Endothelial cell of umbilical vein (primary cell): ENCODE data around the gene ZBTB32. TPM values are rescaled to one million over a fixed set of nuclear protein-coding genes. Genes with fewer than 3 reads are reported as not detected.

Source experiments
- BruUV-seq: library from RNA; stranded (reverse); fragments of 400-500 nt; replicated peaks from 2 replicates; lab custom pipeline; 2021; lab: Mats Ljungman, UMichigan
- CTCF ChIA-PET: fragments of 300-600, 350-600 bp; sonication (Branson Sonifier 250); formaldehyde crosslinking; loops from one replicate; lab custom pipeline; 2021; ENCODE audit warnings: antibody characterized with exemption, inconsistent platforms; lab: Charles Lee
- POLR2A ChIA-PET: fragments of 300-600, 350-600 bp; sonication (Branson Sonifier 250); formaldehyde crosslinking; loops from one replicate; lab custom pipeline; 2021; ENCODE audit warnings: antibody characterized with exemption, inconsistent platforms; lab: Charles Lee
- DNase-seq: peaks from one replicate; pipeline ENCODE4 v3.0.0-alpha.2; 2011; ENCODE audit warnings: low read depth, low spot score
- FAIRE-seq: peaks from 2 replicates; lab custom pipeline; 2011; peaks lifted over from hg19 to GRCh38; lab: Jason Lieb, UNC
- H2AFZ ChIP-seq: 2 replicates; pipeline ENCODE4 v1.6.0; 2012; ENCODE audit warnings: low read depth, low read length, control low read depth, inconsistent platforms
- H3K27ac ChIP-seq: 2 replicates; pipeline ENCODE4 v1.5.1; 2011; ENCODE audit warnings: low read depth, mild to moderate bottlenecking, control low read depth, low read length, moderate library complexity; ENCODE audit not compliant: insufficient read depth
- H3K27me3 ChIP-seq, 2 experiments: 2 replicates each; pipeline versions ENCODE4 v1.6.0 to v1.6.1; 2011; ENCODE audit warnings: low read length in 2 of 2, mixed read lengths in 1 of 2; ENCODE audit not compliant: control insufficient read depth in 2 of 2, insufficient read depth in 2 of 2
- H3K36me3 ChIP-seq, 2 experiments: 2 replicates in 1 of 2; 3 replicates in 1 of 2; pipeline ENCODE4 v1.5.1; 2011; ENCODE audit warnings: low read length in 2 of 2, mild to moderate bottlenecking in 1 of 2, moderate library complexity in 1 of 2; ENCODE audit not compliant: control insufficient read depth in 2 of 2, insufficient read depth in 2 of 2; ENCODE audit errors: extremely low read depth in 1 of 2
- H3K4me1 ChIP-seq: 3 replicates; pipeline ENCODE4 v1.5.1; 2011; ENCODE audit warnings: mild to moderate bottlenecking, low read length; ENCODE audit not compliant: control insufficient read depth, insufficient read depth; ENCODE audit errors: extremely low read depth
- H3K4me2 ChIP-seq: 2 replicates; pipeline ENCODE4 v1.6.1; 2011; ENCODE audit warnings: low read length, control low read depth, mixed read lengths; ENCODE audit not compliant: insufficient read depth
- H3K4me3 ChIP-seq, 3 experiments: fragments of 200-600 bp in 1 of 3; sonication (generic), shearing (Covaris generic) in 1 of 3; replicated peaks in 1 of 3; 2 replicates each; pipeline ENCODE4 v1.5.1; 2011 to 2016; ENCODE audit warnings: control low read depth in 3 of 3, low read length in 3 of 3, mild to moderate bottlenecking in 2 of 3, inconsistent platforms in 1 of 3, low read depth in 1 of 3, moderate library complexity in 1 of 3; ENCODE audit not compliant: insufficient read depth in 1 of 3
- H3K79me2 ChIP-seq: 2 replicates; pipeline ENCODE4 v1.6.0; 2012; ENCODE audit warnings: low read length, inconsistent platforms; ENCODE audit not compliant: control insufficient read depth, insufficient read depth
- H3K9ac ChIP-seq: replicated peaks from 2 replicates; pipeline ENCODE3; 2011; ENCODE audit warnings: low read length, control low read depth; ENCODE audit not compliant: insufficient read depth; ENCODE audit errors: extremely low read depth
- H3K9me1 ChIP-seq: replicated peaks from 3 replicates; pipeline ENCODE4 v1.6.0; 2011; ENCODE audit warnings: mild to moderate bottlenecking, low read length; ENCODE audit not compliant: control insufficient read depth, insufficient read depth; ENCODE audit errors: extremely low read depth
- H3K9me3 ChIP-seq: replicated peaks from 2 replicates; pipeline ENCODE4 v1.5.1; 2012; ENCODE audit warnings: low read length, inconsistent platforms; ENCODE audit not compliant: control insufficient read depth, insufficient read depth
- H4K20me1 ChIP-seq: replicated peaks from 2 replicates; pipeline ENCODE3; 2011; ENCODE audit warnings: mild to moderate bottlenecking, low read length; ENCODE audit not compliant: control insufficient read depth, insufficient read depth; ENCODE audit errors: extremely low read depth
- CTCF ChIP-seq, 2 donors: IDR thresholded peaks; 1 replicate in 1 of 2; 2 replicates in 1 of 2; pipeline ENCODE4 v1.5.1; 2011; ENCODE audit warnings: low read length in 2 of 2, mild to moderate bottlenecking in 2 of 2, moderate library complexity in 2 of 2, control low read depth in 1 of 2, inconsistent platforms in 1 of 2, low read depth in 1 of 2; ENCODE audit not compliant: insufficient read depth in 1 of 2; ENCODE audit errors: extremely low read depth in 1 of 2
- EZH2 ChIP-seq: IDR thresholded peaks from 2 replicates; pipeline ENCODE4 v1.6.1; 2012; ENCODE audit warnings: borderline replicate concordance, low read depth, mild to moderate bottlenecking, moderate library complexity, low read length, inconsistent platforms; ENCODE audit not compliant: severe bottlenecking
- FOS ChIP-seq: IDR thresholded peaks from 2 replicates; pipeline ENCODE4 v1.6.1; 2011; ENCODE audit warnings: mild to moderate bottlenecking, low read length, moderate library complexity, borderline replicate concordance; ENCODE audit not compliant: insufficient read depth
- JUN ChIP-seq: IDR thresholded peaks from 2 replicates; pipeline ENCODE4 v1.6.1; 2011; ENCODE audit warnings: borderline replicate concordance, low read depth; ENCODE audit not compliant: insufficient read length, insufficient read depth
- MAX ChIP-seq: IDR thresholded peaks from 2 replicates; pipeline ENCODE4 v1.6.1; 2011; ENCODE audit not compliant: insufficient read depth, insufficient read length
- MYC ChIP-seq: IDR thresholded peaks from one replicate; pipeline ENCODE4 v1.6.1; 2011; ENCODE audit warnings: mild to moderate bottlenecking, low read depth, low read length
- POLR2A ChIP-seq: IDR thresholded peaks from 2 replicates; pipeline ENCODE4 v1.6.1; 2012; ENCODE audit warnings: low read depth, mild to moderate bottlenecking, control low read depth, low read length
- POLR2AphosphoS5 ChIP-seq: IDR thresholded peaks from 2 replicates; pipeline ENCODE4 v1.6.1; 2012; ENCODE audit warnings: low read depth, mild to moderate bottlenecking, control low read depth, low read length, moderate library complexity; ENCODE audit not compliant: insufficient read depth
- dilution Hi-C: fragments of 300-500 bp; cut with MboI; formaldehyde crosslinking; loops from one replicate; pipeline ENCODE4 v1.15.0; 2019; ENCODE audit warnings: low sequenced_read_pairs; ENCODE audit not compliant: extremely low pct_ligation_motif_present
- intact Hi-C: fragments of 100-400 bp; cut with micrococcal nuclease; formaldehyde crosslinking; loops from one replicate; pipeline ENCODE4 v1.10.0; 2022
- polyA plus RNA-seq, 4 experiments: library from polyadenylated mRNA; depleted of rRNA in 3 of 4; stranded (reverse) in 3 of 4; unstranded in 1 of 4; fragments of >200 nt; gene quantifications; 2 replicates each; pipeline versions ENCODE4 v1.2.1 to v1.2.3, GENCODE V29; 2011 to 2012; ENCODE audit warnings: missing spikeins in 1 of 4
- total RNA-seq: library from RNA; stranded (reverse); gene quantifications from 2 replicates; pipeline ENCODE4 v1.2.3, GENCODE V29; 2021

Gene ZBTB32
- total and polyA plus RNA-seq, 2 donors (not counting 3 experiments of a cell fraction or from before 2014, with no cell fraction given) = not detected

- ChIA-PET CTCF (no interaction called here), POLR2A (no interaction called here)
- TF ChIP-seq EZH2 (no peak), JUN (no peak), MAX (no peak), CTCF (IDR thresholded peaks at IDR 0.05; ENCODE audit: extremely low read depth in 1 of 2, insufficient read depth in 1 of 2, low read depth in 1 of 2, low read length in 2 of 2) (no peak), MYC (no peak), POLR2A (no peak), FOS (no peak), POLR2AphosphoS5 (no peak)
- H3K27ac ChIP-seq = no peak overlapping the region
- no peak overlapping the region for H3K4me3 ChIP-seq
- peaks cover 30% of the 10 kb centered on the region for H3K79me2 ChIP-seq
- intact Hi-C loops (no loop called here), dilution Hi-C loops (no loop called here)
- H3K4me1 ChIP-seq = peaks cover 6% of the 10 kb centered on the region
- H3K36me3 ChIP-seq = peaks cover 26 to 65% of the 10 kb centered on the region in 2 experiments
- H3K9me3 ChIP-seq = no peaks in the 10 kb centered on the region
- no peak for DNase-seq
- no peak overlapping the region for H3K4me2 ChIP-seq
- H3K9ac ChIP-seq = no peak overlapping the region
- H3K27me3 ChIP-seq = no peaks in the 10 kb centered on the region
- no peaks in the 10 kb centered on the region for H3K9me1 ChIP-seq
- H2AFZ ChIP-seq = no peak overlapping the region
- BruUV-seq = no TSS peak
- FAIRE-seq = no peak
- no peaks in the 10 kb centered on the region for H4K20me1 ChIP-seq
Observed at GRCh38 chr19:35722897-35723296, 18.5 kb downstream of the ZBTB32 start.
